Prostate gland (tissue), 2 donors: Measurements from ENCODE around the gene UGGT1.

Experiments
- POLR2A ChIP-seq: fragments of 450-650 bp; IDR thresholded peaks from one replicate; pipeline ENCODE4 v1.6.1; 2016; ENCODE audit warnings: antibody characterized with exemption, mild to moderate bottlenecking
- POLR2AphosphoS5 ChIP-seq: sonication (generic); formaldehyde crosslinking; IDR thresholded peaks from one replicate; pipeline ENCODE4 v1.6.1; 2017; ENCODE audit warnings: antibody characterized with exemption
- TF ChIP-seq, protein P1 (sequence below), 4 experiments: fragments of 200-600 bp in 2 of 4; fragments of 450-650 bp in 2 of 4; sonication (generic) in 2 of 4; IDR thresholded peaks; 1 replicate in 3 of 4; 2 replicates in 1 of 4; pipeline ENCODE4 v1.5.1; 2016 to 2019; ENCODE audit warnings: antibody characterized with exemption in 4 of 4, mild to moderate bottlenecking in 2 of 4, moderate library complexity in 2 of 4

DNA sequence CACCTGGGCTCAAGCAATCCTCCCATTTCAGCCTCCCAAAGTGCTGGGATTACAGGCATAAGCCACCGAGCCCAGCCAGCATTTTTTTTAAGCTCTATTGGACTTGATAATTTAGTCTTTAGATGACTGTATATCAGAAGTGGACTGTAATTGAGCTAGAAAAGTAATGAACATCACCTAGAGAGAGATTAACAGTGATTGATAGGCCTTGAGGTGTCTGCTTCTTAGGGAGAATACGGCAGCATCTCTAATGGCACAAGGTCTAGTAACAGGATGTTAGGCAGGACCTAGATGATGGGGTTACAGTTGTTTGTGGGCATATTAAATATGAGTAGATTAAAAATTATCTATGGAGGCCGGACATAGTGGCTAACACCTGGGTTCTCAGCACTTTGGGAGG lies 17.7 kb upstream of the UGGT1 start:
- TF ChIP-seq POLR2AphosphoS5 (no peak), POLR2A (no peak)
- TF ChIP-seq, protein P1, sequence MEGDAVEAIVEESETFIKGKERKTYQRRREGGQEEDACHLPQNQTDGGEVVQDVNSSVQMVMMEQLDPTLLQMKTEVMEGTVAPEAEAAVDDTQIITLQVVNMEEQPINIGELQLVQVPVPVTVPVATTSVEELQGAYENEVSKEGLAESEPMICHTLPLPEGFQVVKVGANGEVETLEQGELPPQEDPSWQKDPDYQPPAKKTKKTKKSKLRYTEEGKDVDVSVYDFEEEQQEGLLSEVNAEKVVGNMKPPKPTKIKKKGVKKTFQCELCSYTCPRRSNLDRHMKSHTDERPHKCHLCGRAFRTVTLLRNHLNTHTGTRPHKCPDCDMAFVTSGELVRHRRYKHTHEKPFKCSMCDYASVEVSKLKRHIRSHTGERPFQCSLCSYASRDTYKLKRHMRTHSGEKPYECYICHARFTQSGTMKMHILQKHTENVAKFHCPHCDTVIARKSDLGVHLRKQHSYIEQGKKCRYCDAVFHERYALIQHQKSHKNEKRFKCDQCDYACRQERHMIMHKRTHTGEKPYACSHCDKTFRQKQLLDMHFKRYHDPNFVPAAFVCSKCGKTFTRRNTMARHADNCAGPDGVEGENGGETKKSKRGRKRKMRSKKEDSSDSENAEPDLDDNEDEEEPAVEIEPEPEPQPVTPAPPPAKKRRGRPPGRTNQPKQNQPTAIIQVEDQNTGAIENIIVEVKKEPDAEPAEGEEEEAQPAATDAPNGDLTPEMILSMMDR (IDR thresholded peaks at IDR 0.05) = no peak
